ENCODE data around the gene HAUS7.

Gene HAUS7

DNA sequence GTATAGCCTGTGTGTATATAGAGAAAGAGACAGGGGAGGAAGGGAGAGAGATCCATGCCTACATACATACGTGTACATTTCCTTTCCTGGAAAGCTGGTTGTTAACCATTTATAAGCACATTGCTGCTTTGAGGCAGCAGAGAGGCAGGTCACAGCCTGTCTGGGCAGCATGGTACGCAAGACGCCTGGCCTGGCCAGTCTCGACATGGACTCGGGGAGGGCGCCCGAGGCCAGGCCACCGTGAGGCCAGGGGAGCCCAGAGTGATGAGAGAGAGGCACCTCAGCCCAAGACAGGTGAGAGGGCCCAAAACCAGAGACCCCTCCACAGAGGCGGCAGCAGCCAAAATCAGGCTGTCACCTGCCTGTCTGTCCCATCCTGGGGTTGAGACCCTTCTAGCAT lies 28.4 kb downstream of the HAUS7 start:
- H3K27ac ChIP-seq (replicated peaks): no peak overlapping the region
- no peak overlapping the region for H3K4me3 ChIP-seq (replicated peaks; ENCODE audit: insufficient read depth, low read length)
- TF ChIP-seq POLR2AphosphoS5 (IDR thresholded peaks at IDR 0.05; ENCODE audit: low read depth) (no peak), GABPA (IDR thresholded peaks at IDR 0.05; ENCODE audit: low read depth) (no peak), SPI1 (IDR thresholded peaks at IDR 0.05; ENCODE audit: borderline replicate concordance, low read depth) (no peak), REST (IDR thresholded peaks at IDR 0.05; ENCODE audit: insufficient replicate concordance, low read depth) (no peak)
- TF ChIP-seq, protein P1, sequence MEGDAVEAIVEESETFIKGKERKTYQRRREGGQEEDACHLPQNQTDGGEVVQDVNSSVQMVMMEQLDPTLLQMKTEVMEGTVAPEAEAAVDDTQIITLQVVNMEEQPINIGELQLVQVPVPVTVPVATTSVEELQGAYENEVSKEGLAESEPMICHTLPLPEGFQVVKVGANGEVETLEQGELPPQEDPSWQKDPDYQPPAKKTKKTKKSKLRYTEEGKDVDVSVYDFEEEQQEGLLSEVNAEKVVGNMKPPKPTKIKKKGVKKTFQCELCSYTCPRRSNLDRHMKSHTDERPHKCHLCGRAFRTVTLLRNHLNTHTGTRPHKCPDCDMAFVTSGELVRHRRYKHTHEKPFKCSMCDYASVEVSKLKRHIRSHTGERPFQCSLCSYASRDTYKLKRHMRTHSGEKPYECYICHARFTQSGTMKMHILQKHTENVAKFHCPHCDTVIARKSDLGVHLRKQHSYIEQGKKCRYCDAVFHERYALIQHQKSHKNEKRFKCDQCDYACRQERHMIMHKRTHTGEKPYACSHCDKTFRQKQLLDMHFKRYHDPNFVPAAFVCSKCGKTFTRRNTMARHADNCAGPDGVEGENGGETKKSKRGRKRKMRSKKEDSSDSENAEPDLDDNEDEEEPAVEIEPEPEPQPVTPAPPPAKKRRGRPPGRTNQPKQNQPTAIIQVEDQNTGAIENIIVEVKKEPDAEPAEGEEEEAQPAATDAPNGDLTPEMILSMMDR (IDR thresholded peaks at IDR 0.05; ENCODE audit: insufficient read depth, low read length): no peak
- no peaks in the 10 kb centered on the region for H3K27me3 ChIP-seq (ENCODE audit: insufficient read depth, poor library complexity, severe bottlenecking)
- DNase-seq (ENCODE audit: low read depth in 1 of 2, low spot score in 1 of 2): no peak

- no peak overlapping the region for H3K4me3 ChIP-seq (replicated peaks; ENCODE audit: insufficient read depth, low read length)
- H3K27me3 ChIP-seq (ENCODE audit: insufficient read depth, poor library complexity, severe bottlenecking): no peaks in the 10 kb centered on the region
- TF ChIP-seq, protein P1 (IDR thresholded peaks at IDR 0.05; ENCODE audit: insufficient read depth, low read length): no peak
- TF ChIP-seq POLR2AphosphoS5 (IDR thresholded peaks at IDR 0.05; ENCODE audit: low read depth) (no peak), GABPA (IDR thresholded peaks at IDR 0.05; ENCODE audit: low read depth) (no peak), REST (IDR thresholded peaks at IDR 0.05; ENCODE audit: insufficient replicate concordance, low read depth) (no peak), SPI1 (IDR thresholded peaks at IDR 0.05; ENCODE audit: borderline replicate concordance, low read depth) (no peak)
- H3K27ac ChIP-seq (replicated peaks): no peak overlapping the region
- DNase-seq (ENCODE audit: low read depth in 1 of 2, low spot score in 1 of 2): no peak
Measured at GRCh38 chrX:153441296-153441695, 29.1 kb downstream of the HAUS7 start.

DNA sequence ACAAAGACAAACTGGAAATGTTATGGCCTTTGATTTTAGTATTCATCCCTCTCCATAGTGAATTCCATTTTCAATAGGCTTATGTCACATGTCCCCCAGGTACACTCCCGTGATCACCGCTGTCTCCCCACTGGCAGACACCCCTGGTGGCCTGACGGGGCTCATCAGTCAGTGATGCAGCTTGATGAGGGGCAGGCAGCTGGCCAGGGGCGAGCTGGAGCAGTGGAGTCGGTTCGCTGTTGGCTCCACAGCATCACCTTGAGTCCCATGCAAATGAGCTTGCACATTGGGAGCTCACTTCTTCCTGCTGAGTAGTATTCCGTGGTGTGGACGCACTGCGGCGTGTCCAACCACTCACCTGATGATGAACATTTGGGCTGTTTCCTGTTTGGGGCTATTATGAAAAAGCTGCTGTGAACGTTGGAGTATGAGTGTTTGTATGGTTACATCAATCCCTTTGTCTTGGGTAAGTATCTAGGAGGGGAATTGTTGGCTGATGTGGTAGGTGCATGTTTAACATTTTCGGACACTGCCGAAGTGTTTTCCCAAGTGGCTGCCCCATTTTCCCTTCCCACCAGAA lies 29.7 kb downstream of the HAUS7 start:
- TF ChIP-seq POLR2AphosphoS5 (IDR thresholded peaks at IDR 0.05; ENCODE audit: low read depth) (no peak), SPI1 (IDR thresholded peaks at IDR 0.05; ENCODE audit: borderline replicate concordance, low read depth) (no peak), REST (IDR thresholded peaks at IDR 0.05; ENCODE audit: insufficient replicate concordance, low read depth) (no peak), GABPA (IDR thresholded peaks at IDR 0.05; ENCODE audit: low read depth) (no peak)
- TF ChIP-seq, protein P1 (IDR thresholded peaks at IDR 0.05; ENCODE audit: insufficient read depth, low read length): no peak
- no peak overlapping the region for H3K27ac ChIP-seq (replicated peaks)
- no peak overlapping the region for H3K4me3 ChIP-seq (replicated peaks; ENCODE audit: insufficient read depth, low read length)

More for the DNA sequence above, 29.7 kb downstream of the HAUS7 start:
- no peaks in the 10 kb centered on the region for H3K27me3 ChIP-seq (ENCODE audit: insufficient read depth, poor library complexity, severe bottlenecking)
- no peak for DNase-seq (ENCODE audit: low read depth in 1 of 2, low spot score in 1 of 2)

Measured in HL-60 (cell line).